CD14-positive monocyte (primary cell): ENCODE results near the gene ZNF260. TPM values are rescaled to one million over a fixed set of nuclear protein-coding genes. Genes with fewer than 3 reads are reported as not detected.
A peak's percentile ranks its signal among the peaks of the same experiment; 100 is the strongest.

Source experiments
- DNase-seq, 3 donors: peaks; one replicate each; pipeline ENCODE4 v3.0.0-alpha.2; 2011 to 2022
- H2AFZ ChIP-seq: 2 replicates; pipeline ENCODE4 v1.6.0; 2012; ENCODE audit warnings: mild to moderate bottlenecking, low read depth, low read length, inconsistent platforms; ENCODE audit not compliant: insufficient read depth, poor library complexity, severe bottlenecking
- H3K27ac ChIP-seq, 2 donors: 1 replicate in 1 of 2; 2 replicates in 1 of 2; pipeline ENCODE4 v1.5.1; 2012 to 2013; ENCODE audit warnings: low read length in 2 of 2, control low read depth in 1 of 2, inconsistent platforms in 1 of 2, low read depth in 1 of 2, mild to moderate bottlenecking in 1 of 2
- H3K27me3 ChIP-seq, 2 donors: one replicate each; pipeline versions ENCODE4 v1.6.0 to v1.6.1; 2011 to 2013; ENCODE audit warnings: low read length in 2 of 2; ENCODE audit not compliant: control insufficient read depth in 2 of 2, insufficient read depth in 2 of 2
- H3K36me3 ChIP-seq, 2 donors: replicated peaks in 1 of 2; 1 replicate in 1 of 2; 2 replicates in 1 of 2; pipeline versions ENCODE4 v1.5.1 to v1.6.1; 2012 to 2013; ENCODE audit warnings: low read length in 2 of 2, control low read depth in 1 of 2, inconsistent platforms in 1 of 2, mild to moderate bottlenecking in 1 of 2; ENCODE audit not compliant: insufficient read depth in 2 of 2, control insufficient read depth in 1 of 2
- H3K4me1 ChIP-seq, 2 donors: 1 replicate in 1 of 2; 2 replicates in 1 of 2; pipeline versions ENCODE4 v1.5.1 to v1.6.1; 2012 to 2013; ENCODE audit warnings: low read length in 2 of 2, control low read depth in 1 of 2, inconsistent platforms in 1 of 2, mild to moderate bottlenecking in 1 of 2, moderate library complexity in 1 of 2; ENCODE audit not compliant: insufficient read depth in 2 of 2, control insufficient read depth in 1 of 2
- H3K4me2 ChIP-seq: replicated peaks from 2 replicates; pipeline ENCODE3; 2012; ENCODE audit warnings: low read length, moderate library complexity, mild to moderate bottlenecking; ENCODE audit not compliant: poor library complexity, severe bottlenecking; ENCODE audit errors: extremely low read depth
- H3K4me3 ChIP-seq, 3 experiments: fragments of 200-600 bp in 1 of 3; sonication (generic) in 1 of 3; replicated peaks in 1 of 3; 1 replicate in 2 of 3; 2 replicates in 1 of 3; pipeline ENCODE4 v1.5.1; 2011 to 2013; ENCODE audit warnings: low read length in 3 of 3, mild to moderate bottlenecking in 3 of 3, control low read depth in 2 of 3, low read depth in 2 of 3, inconsistent platforms in 1 of 3, moderate library complexity in 1 of 3
- H3K79me2 ChIP-seq: 2 replicates; pipeline ENCODE4 v1.6.0; 2012; ENCODE audit warnings: mild to moderate bottlenecking, control low read depth, inconsistent platforms, low read length, moderate library complexity; ENCODE audit not compliant: insufficient read depth
- H3K9ac ChIP-seq: 2 replicates; pipeline ENCODE4 v1.6.0; 2017; ENCODE audit warnings: low read length, mild to moderate bottlenecking; ENCODE audit not compliant: insufficient read depth, poor library complexity, severe bottlenecking
- H3K9me3 ChIP-seq, 2 donors: replicated peaks in 1 of 2; 1 replicate in 1 of 2; 2 replicates in 1 of 2; pipeline versions ENCODE4 v1.5.1 to v1.6.1; 2012 to 2013; ENCODE audit warnings: low read length in 2 of 2, control low read depth in 1 of 2; ENCODE audit not compliant: control insufficient read depth in 1 of 2, insufficient read depth in 1 of 2
- H4K20me1 ChIP-seq: 2 replicates; pipeline ENCODE4 v1.6.0; 2012; ENCODE audit warnings: mild to moderate bottlenecking, low read length, control low read depth, moderate library complexity; ENCODE audit not compliant: insufficient read depth
- H3K27ac Mint-ChIP-seq, 7 donors: one replicate each; pipeline ENCODE4 v1.8.0; 2020; ENCODE audit warnings: mild to moderate bottlenecking in 7 of 7, mixed read lengths in 7 of 7, moderate library complexity in 6 of 7, inconsistent platforms in 2 of 7
- H3K27me3 Mint-ChIP-seq, 3 donors: one replicate each; pipeline ENCODE4 v1.8.0; 2021 to 2022; ENCODE audit warnings: low read depth in 3 of 3, mild to moderate bottlenecking in 3 of 3, mixed read lengths in 3 of 3, moderate library complexity in 3 of 3, inconsistent platforms in 1 of 3
- H3K36me3 Mint-ChIP-seq, 2 donors: one replicate each; pipeline ENCODE4 v1.8.0; 2020; ENCODE audit warnings: mixed read lengths in 2 of 2, inconsistent platforms in 1 of 2, mild to moderate bottlenecking in 1 of 2
- H3K4me1 Mint-ChIP-seq: one replicate; pipeline ENCODE4 v1.8.0; 2020; ENCODE audit warnings: mild to moderate bottlenecking, mixed read lengths
- H3K4me3 Mint-ChIP-seq, 2 donors: one replicate each; pipeline ENCODE4 v1.8.0; 2020; ENCODE audit warnings: mild to moderate bottlenecking in 2 of 2, mixed read lengths in 2 of 2, moderate library complexity in 1 of 2
- H3K9me3 Mint-ChIP-seq, 7 donors: one replicate each; pipeline ENCODE4 v1.8.0; 2020 to 2022; ENCODE audit warnings: mixed read lengths in 7 of 7, mild to moderate bottlenecking in 6 of 7, moderate library complexity in 6 of 7, inconsistent platforms in 2 of 7
- CTCF ChIP-seq: fragments of 200-600 bp; IDR thresholded peaks from one replicate; pipeline ENCODE4 v1.8.0; 2022; ENCODE audit warnings: antibody characterized with exemption, mild to moderate bottlenecking
- WGBS: methylation state at CpG from one replicate; pipeline ENCODE4 v1.1.5; 2013; ENCODE audit warnings: missing lambda C conversion rate; ENCODE audit not compliant: insufficient coverage; 5-methylcytosine and 5-hydroxymethylcytosine counted together
- intact Hi-C, 2 donors: fragments of 100-400 bp; cut with micrococcal nuclease; formaldehyde crosslinking; loops; one replicate each; pipeline versions ENCODE4 v1.15.0 to v1.15.1; 2023
- polyA plus RNA-seq, 3 donors: library from polyadenylated mRNA; depleted of rRNA in 1 of 3; unstranded in 2 of 3; stranded (reverse) in 1 of 3; fragments of 300-500 nt in 2 of 3; fragments of >200 nt in 1 of 3; fragmentation: Illumina TruSeq in 2 of 3; gene quantifications; 1 replicate in 2 of 3; 2 replicates in 1 of 3; pipeline ENCODE4 v1.2.3, GENCODE V29; 2012 to 2021

ZNF260 gene
- polyA plus RNA-seq, 3 donors = 0.88 to 2.1 (median 1.2) TPM

GRCh38 chr19:36574741-36575140, 46.7 kb upstream of the ZNF260 start:
- no peak overlapping the region for H2AFZ ChIP-seq

More at GRCh38 chr19:36574741-36575140, 46.7 kb upstream of the ZNF260 start:
- peaks cover 19% of the 10 kb centered on the region for H3K79me2 ChIP-seq
- WGBS = 100% methylated on average over 1 of the region's 2 CpGs
- peaks cover 17 to 21% of the 10 kb centered on the region in 2 donors for H3K4me1 ChIP-seq
- DNase-seq = no peak
- no peak overlapping the region for H3K4me3 ChIP-seq
- H3K9ac ChIP-seq = no peak overlapping the region
- Mint-ChIP-seq H3K4me1 (peaks cover 22% of the 10 kb centered on the region), H3K36me3 (peaks cover 48 to 62% of the 10 kb centered on the region in 2 donors), H3K9me3 (peaks cover 24 to 68% (median 51%) of the 10 kb centered on the region in 7 donors), H3K27ac (peak overlapping the region in 1 of 7 donors; percentile 5), H3K27me3 (peaks cover 0 to 3% (median 0%) of the 10 kb centered on the region in 3 donors), H3K4me3 (no peak overlapping the region)
- H3K36me3 ChIP-seq = peaks cover 18 to 50% of the 10 kb centered on the region in 2 donors
- peaks cover 41% of the 10 kb centered on the region in 2 donors for H3K9me3 ChIP-seq
- H4K20me1 ChIP-seq = no peaks in the 10 kb centered on the region
- no peak for TF ChIP-seq CTCF
- no peak overlapping the region for H3K4me2 ChIP-seq
- intact Hi-C loops = loop anchor here (5.0 to 10.0 kb wide), 5 partner anchors 47 to 200 kb away; partner anchors contain the start of genes ZNF461 (in 2 of the 2), ZNF850 (in 2 of the 2), ZFP14 (in 1 of the 2) and ZNF260 (in 1 of the 2)
- no peak overlapping the region for H3K27ac ChIP-seq
- H3K27me3 ChIP-seq = no peaks in the 10 kb centered on the region
